HuH-7.5 (cell line): ENCODE measurements around the gene E2F3.

Experiments
- DNase-seq: peaks from one replicate; pipeline ENCODE4 v3.0.0; 2011; ENCODE audit warnings: low spot score

The E2F3 gene

GRCh38 chr6:20402342-20403069 is 827 bp downstream of the E2F3 start:
- DNase-seq: peak; percentile 25

- DNase-seq: peak; percentile 61
These were observed 1.5 kb downstream of the E2F3 start for GRCh38 chr6:20403070-20403765.

- DNase-seq: peak; percentile 28
These were observed 2.3 kb downstream of the E2F3 start for GRCh38 chr6:20403766-20404640.

GRCh38 chr6:20404641-20405032 is 3.0 kb downstream of the E2F3 start:
- peak; percentile 58 for DNase-seq

- no peak for DNase-seq
These were observed 7.2 kb downstream of the E2F3 start for GRCh38 chr6:20408851-20409250.

GRCh38 chr6:20409427-20409971 is 7.8 kb downstream of the E2F3 start:
- no peak for DNase-seq

DNA sequence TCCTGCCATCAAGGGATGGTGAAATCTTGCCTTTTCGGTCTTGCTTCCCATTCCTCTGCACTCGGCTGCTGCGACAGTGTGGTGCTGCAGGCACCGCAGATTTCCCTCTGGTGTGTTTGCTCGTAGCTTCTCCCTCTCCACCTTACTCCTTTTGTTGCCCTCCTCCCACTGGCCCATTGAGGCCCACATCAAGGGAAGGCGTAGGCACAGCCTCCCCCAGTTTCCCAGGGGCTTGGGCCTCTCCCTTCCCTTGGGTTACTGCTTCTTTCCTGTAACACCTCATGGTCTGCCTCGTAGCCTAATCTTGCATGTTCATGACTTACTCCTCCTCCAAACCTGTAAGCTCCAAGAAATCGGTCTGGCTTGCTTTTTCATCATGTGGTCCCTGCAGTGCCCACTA is 9.9 kb downstream of the E2F3 start:
- DNase-seq: no peak

DNA sequence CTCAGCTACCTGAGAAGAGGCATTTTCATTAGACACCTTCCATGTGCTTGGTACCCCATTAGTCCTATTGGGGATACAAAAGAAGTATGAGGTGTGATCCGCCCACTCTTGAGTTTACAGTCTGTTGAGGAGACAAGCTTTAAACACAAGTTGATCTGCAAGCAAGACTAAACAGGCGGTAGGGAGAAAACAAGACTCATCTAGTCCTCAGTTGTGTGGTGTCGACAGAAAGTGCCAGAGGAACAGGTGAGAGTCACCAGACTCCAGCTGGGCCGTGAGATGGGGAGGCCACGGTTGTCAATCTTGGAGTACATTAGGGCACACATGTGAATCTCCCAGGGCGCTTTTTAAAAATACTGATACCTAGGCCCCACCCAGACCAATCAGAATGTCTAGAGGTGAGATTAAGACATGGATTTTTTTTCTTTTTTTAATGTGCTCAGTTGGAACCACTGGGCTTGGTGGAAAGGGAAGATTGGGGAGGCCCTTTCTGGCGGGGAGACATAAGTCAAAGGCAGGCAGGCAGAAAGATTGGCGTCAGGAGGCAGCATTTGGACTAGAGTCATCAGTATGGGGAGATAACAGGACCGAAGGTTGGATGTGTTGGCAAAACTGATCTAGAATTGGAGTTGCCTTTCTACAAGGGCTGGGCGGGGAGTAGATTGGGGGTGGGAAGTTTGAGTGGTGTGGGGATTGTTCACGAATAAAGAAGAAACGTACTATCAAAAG is 10.4 kb downstream of the E2F3 start:
- no peak for DNase-seq

DNA sequence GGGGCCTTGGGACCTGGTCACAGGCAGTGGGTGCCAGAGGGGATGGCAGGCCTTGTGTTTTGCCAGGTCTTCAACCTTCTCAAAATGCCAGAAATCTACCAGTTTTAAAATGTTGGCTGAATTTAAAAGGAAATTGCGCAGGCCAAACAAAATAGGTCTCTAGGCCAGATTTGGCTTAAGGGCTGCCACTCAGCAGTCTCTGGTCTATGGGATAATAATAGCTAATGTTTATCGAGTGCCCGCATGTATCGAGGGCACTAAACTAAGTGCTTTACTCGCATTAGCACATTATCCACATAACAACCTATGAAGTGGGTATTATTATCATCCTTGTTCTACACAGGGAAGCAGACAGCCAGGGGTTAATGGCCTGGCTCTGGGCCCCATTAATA is 11.0 kb downstream of the E2F3 start:
- DNase-seq: no peak

GRCh38 chr6:20413826-20414225 is 12.1 kb downstream of the E2F3 start:
- DNase-seq: no peak

DNA sequence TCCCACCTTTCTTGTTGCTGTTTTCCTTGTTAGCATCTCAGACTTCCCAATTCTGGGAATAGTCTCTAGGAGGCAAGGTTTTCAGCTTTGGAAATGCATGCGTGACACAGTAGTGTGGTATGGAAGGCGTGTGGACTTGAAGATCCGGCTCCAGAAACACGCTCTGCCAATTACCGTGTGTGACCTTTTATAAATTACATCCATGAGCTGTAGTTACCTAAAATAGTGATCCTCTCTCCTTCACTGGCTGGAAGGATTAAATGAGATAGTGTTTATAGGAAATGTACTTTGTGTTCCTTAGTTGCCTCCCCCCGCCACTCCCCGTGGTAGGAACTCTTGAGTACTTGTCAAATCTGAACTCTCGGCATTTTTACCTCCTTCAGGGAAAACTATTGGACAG is 13.0 kb downstream of the E2F3 start:
- no peak for DNase-seq

DNA sequence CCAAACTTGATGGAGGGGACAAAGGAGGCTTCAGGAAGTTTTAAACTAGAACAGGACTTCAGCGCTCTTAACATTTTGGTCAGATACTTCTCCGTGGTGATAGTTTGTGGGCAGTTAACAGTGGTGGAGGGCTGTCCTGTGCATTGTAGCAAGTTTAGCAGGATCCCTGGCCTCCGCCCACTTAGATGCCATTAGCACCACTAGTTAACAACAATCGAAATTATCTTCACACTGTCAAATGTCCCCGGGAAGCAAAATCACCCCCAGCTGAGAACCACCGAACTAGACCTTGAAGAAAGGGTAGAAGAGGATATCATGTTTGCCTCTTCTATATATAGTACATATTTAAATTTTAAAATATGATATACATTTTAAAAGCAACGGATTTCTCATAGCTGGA is 13.6 kb downstream of the E2F3 start:
- DNase-seq: no peak

GRCh38 chr6:20415712-20416454 is 14.2 kb downstream of the E2F3 start:
- DNase-seq: no peak

DNA sequence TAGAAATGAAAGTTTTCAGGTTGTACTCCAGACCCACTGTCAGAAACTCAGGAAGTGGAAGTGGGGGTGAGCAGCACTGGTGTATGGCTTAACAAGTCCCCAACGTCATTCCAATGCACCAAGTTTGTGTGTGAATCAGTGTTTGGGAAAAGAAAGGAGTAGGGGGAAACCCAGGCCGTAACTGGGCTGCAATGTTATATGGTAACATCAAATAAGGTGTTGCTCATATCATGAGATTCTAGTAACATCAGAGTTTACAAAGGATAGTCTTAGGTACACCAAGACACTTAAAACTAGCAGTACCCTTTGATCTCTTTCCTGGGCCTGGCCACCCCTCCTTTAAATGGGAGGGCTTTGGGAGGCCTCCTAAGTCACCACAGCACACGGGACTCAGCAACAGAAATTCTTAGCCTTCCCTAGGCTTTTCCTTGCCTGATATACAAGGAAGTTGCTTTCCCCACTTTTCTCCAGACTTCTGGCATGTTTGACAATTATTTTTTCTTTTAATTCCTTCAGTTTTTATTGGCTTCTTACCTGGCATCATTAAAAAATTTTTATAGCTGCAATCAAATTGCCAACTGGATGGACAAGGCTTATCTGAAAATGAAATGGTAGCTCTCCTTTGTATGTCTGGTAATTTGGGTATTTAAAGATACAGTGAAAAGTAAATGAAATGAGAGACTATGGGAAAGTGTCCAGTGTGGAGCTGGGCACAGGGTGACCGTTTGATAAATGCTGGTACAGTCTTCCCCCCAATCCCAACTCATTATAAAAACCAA is 15.1 kb downstream of the E2F3 start:
- DNase-seq: no peak

GRCh38 chr6:20417819-20418218 is 16.1 kb downstream of the E2F3 start:
- DNase-seq: no peak

GRCh38 chr6:20426177-20427082 is 24.8 kb downstream of the E2F3 start:
- no peak for DNase-seq

- no peak for DNase-seq
These were observed 26.2 kb downstream of the E2F3 start for GRCh38 chr6:20427856-20428255.

DNA sequence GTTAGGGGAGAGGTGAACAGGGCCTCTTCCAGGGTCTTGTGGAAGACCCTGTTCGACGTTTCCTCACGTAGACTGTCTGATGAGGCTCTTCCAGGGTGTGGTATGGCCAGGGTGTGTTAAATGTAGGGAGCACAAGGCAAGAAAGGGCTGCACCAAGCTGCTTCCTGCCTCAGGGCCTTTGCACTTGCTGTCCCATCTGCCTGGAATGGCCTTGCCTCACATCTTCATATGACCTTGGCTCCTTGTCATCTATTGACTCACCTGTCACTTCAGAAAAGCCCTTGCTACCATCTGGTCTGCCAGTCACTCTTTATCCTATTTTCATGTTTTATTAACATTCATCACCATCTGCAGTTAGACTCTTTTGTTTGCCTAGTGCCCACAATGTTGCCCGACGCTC is 31.0 kb downstream of the E2F3 start:
- DNase-seq: no peak

- DNase-seq: no peak
These were observed 31.6 kb downstream of the E2F3 start for GRCh38 chr6:20433321-20433720.
